DMS 273 treated with DMSO at 0.1 percent for 48 hours (cell line): Measurements from ENCODE around the gene LRRC8E.
"Not testable (repeated sequence)": the region's sequence is repeated elsewhere in the genome, so short reads cannot be mapped to it uniquely, and the experiment has no call there.

Source experiments
- DNase-seq: peaks from one replicate; lab custom pipeline; 2025; lab: John Stamatoyannopoulos, UW

The LRRC8E gene

GRCh38 chr19:7855426-7856108 is 32.7 kb upstream of the LRRC8E start:
- no peak for DNase-seq

GRCh38 chr19:7856109-7856591 is 32.2 kb upstream of the LRRC8E start:
- no peak for DNase-seq

GRCh38 chr19:7856679-7857663 is 31.3 kb upstream of the LRRC8E start:
- no peak for DNase-seq

GRCh38 chr19:7857727-7858108 is 30.6 kb upstream of the LRRC8E start:
- no peak for DNase-seq

DNA sequence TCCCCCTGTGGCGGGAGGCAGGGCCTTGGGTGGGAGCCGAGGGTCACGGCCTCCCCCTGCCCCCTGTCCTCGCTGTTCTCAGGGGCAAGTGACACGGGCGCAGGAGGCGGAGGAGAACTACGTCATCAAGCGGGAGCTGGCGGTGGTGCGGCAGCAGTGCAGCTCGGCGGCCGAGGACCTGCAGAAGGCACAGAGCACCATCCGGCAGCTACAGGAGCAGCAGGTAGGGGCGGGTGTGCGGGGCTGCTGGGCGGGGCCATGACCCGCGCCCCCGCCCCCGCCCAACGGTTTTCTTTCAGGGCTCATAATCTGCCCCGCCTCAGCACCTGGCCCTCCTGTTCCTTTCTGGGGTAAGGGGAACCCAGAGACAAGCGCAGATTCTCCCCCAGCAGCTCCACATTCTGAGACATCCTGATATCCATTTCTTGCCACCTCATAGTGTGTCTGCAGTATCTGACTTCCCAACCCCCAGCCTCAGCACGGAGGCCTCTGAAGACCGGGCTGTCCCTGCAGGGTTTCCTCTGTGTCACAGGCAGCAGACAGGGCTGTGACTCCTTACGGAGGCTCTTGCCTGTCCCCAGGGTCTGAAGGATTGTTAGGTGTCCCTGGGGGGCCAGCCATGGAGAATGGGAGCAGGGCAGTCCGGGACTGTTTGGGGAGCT is 30.1 kb upstream of the LRRC8E start:
- no peak for DNase-seq

DNA sequence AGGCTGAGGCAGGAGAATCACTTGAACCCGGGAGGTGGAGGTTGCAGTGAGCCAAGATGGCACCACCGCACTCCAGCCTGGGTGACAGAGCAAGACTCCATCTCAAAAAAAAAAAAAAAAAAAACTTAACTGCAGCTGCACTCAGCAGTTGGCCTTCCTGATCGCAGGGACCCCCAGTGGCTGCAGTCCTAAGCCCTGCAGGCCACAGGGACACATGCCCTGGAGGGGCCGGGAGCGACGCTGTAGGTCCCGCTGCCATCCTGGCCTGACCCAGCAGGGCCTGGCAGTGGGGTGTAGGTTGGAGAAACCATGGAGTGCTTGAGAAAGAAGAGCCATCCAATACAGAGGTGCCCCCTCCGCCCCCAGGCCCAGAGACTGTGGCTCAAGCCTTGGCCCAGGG is 29.2 kb upstream of the LRRC8E start:
- not testable (repeated sequence) for DNase-seq

GRCh38 chr19:7859831-7860713 is 28.2 kb upstream of the LRRC8E start:
- DNase-seq = no peak

GRCh38 chr19:7860714-7861618 is 27.3 kb upstream of the LRRC8E start:
- DNase-seq = no peak

GRCh38 chr19:7861619-7862412 is 26.5 kb upstream of the LRRC8E start:
- no peak for DNase-seq

- DNase-seq = no peak
Measured at GRCh38 chr19:7862413-7862951, 25.8 kb upstream of the LRRC8E start.

GRCh38 chr19:7863157-7863970 is 24.9 kb upstream of the LRRC8E start:
- DNase-seq = no peak

GRCh38 chr19:7863971-7864689 is 24.2 kb upstream of the LRRC8E start:
- DNase-seq = no peak

DNA sequence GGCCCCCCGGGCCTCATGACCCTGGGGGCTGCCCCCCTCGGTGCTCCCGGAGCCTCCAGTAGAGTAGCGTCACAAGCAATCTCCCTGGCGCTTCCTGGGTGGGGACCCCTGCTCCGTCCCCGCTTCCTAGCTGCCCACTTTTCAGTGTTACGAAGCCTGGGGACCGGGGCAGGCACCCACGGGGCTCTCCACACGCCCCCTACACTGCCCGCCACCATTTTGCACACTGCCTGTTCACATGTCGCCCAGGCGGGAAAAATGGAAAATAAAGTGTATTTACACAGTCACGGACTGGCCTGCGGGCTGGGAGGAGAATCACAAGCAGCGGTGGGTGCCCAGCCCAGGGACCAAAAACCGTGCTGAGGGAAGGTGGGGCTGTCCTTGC is 23.6 kb upstream of the LRRC8E start:
- no peak for DNase-seq

GRCh38 chr19:7865262-7865911 is 22.9 kb upstream of the LRRC8E start:
- DNase-seq = no peak

DNA sequence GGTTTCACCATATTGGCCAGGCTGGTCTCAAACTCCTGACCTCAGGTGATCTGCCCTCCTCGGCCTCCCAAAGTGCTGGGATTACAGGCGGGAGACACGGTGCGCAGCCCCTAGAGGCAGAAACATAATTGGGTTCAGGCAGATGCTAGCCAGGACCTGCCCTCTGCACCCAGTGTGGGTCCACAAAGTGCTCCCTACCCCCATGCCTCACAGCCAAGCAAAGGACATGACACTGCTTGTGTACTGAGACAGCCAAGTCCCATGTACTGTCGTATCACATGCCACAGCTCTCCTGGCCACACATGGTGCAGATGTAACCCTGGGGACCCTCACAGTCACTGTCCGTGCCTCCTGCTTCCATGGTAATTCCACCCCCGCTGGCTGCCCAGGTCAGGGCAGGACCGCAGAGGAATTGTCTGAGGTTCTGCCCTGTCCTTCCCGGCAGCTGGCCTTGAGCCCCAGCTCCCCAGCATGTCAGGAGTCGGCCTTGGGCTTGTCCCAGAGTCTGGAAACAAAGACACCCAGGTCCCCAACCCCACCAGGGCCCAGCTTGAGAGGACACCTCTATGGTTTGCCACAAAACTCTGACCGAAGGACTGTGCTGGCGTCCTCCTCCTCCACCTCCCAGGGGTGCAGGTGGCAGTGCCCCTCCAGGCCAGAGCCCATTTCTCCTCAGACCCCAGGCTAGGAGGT is 21.8 kb upstream of the LRRC8E start:
- no peak for DNase-seq

DNA sequence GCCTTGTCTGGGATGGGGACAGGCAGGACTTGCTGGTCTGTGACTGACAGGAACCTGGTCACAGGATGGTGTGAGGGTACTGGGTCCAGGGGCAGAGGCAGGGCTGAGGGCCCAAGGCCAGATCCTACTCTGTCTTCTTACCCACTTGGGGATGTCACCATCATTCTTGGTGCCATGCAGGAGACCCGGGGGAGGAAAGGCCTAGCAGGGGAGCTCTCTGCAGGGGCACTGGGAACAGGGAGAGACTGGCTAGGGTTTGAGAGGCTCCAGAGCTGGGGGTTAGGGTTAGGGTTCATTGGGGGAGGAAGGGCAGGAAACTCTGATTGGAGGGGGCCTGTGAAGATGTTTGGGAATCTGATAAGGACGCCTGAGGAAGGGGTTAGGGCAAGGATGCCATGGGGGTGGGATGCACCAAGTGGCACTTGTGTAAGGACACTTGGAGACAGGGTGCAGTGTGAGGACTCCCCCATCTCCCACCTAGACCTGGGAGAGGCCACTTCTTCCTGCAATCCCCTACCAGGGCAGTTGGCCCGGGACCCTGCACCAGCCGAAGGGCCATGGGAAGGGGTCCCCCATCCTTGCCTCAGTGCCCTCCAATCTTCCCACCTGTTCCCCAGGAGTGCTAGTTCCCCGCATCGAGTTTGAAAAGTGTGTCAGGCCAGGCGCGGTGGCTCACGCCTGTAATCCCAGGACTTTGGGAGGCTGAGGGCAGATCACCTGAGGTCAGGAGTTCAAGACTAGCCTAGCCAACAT is 21.0 kb upstream of the LRRC8E start:
- no peak for DNase-seq
